ENCODE measurements around the gene ARID1B.

ARID1B gene

DNA sequence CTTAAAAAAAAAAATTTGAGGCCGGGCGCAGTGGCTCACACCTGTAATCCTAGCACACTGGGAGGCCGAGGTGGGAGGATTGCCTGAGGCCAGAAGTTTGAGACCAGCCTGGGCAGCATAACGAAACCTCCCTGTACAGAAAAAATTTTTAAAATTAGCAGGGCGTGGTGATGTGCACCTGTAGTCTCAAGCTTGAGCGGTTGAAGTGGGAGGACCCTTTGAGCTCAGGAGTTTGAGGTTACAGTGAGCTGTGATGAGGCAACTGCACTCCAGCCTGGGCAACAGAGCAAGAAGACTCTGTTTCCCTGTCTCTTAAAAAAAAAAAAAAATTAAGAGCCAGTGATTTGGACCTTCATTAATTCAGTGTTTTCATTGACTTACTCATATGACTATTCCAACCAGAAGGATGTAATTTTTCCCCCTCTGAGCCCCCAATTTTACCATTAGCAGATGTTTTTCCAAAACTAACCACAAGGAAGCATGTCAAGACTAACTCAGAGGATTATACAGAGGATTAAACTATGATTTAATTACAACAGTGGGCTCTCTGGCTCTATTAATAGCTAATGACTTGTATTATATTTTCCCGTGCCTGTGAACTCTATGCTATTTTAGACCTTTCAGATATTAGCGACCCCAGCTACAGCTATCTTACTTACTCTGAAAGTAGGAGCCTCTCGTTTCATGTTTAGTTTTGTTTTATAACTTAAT lies 75.1 kb downstream of the ARID1B start:
- no peak for DNase-seq (ENCODE audit: low spot score)

DNA sequence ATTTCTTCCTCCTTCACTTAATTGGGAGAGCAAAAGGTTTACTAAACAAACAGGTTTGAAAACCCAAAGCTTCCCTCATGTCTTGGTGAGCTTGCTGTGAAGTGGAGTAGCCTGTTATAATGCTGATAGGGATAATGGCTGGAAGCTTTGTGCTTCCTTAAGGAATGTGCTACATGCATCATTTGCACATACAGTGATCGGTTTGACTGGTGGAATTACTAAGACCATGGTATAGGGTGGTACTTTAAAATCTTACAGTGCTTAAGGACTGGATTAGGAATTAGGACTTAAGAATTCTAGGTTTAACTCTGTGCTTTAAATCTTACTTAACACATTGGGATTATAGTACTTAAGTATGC lies 75.7 kb downstream of the ARID1B start:
- DNase-seq (ENCODE audit: low spot score) = no peak

DNA sequence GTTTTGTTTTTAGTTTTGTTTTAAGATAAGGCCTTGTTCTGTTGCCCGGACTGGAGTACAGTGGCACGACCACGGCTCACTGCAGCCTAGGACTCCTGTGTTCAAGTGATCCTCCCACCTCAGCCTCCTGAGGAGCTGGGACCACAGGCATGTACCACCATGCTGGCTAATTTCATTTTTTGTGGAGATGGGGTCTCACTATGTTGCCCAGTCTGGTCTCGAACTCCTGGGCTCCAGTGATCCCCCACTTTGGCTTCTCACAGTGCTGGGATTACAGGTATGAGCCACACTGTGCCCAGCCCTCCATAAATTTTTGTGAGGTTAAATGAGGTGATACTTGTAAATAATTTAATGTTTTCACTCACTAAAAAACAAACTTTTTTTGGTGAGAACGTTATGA lies 76.6 kb downstream of the ARID1B start:
- DNase-seq (ENCODE audit: low spot score) = no peak

DNA sequence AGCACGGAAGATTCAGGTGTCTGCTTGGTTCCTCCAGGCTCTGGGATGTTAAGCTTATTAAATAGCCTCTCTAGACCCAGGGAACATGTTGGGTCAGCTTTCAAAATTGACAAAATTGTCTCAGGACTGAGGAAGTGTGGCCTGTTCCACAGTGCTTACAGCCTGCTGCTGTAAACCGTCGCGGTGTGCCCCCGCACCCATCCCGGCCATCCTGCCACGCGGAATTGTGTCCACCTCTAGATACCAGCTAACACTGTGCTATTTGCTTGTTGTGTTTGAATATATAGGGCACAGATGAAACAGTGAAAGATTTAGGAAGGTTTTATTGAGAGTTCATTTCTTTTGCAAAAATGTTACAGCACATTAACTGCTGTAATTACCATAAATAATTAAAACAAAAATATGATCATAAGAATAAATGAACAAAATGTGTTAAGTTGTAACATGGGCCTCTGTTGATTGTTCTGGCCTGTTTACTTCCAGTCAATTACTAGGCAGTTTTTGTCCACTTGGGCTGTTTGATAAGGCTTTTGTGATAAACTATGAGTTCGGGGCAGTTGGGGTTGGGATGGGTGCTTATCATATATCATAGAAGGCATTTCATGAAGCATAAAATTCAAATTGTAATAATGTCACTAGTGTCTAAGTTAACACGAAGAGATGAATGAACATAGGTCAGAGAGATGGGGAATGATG lies 77.4 kb downstream of the ARID1B start:
- DNase-seq (ENCODE audit: low spot score) = no peak

DNA sequence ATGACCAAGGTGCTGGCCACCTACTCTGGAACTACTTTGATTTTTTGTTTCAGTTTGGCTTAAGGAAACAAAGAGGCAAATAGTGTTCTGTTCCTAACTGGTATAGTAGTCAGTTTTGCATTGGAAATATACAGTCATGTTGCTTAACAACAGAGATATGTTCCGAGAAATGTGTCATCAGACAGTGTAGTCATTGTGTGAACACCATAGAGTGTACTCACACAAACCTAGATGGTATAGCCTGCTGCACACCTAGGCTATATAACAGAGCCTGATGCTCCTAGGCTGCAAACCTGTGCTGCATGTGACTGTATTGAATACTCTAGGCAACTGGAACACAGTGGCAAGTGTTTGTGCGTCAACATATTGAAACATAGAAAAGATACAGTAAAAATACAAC lies 80.4 kb downstream of the ARID1B start:
- DNase-seq (ENCODE audit: low spot score) = peak; percentile 12

DNA sequence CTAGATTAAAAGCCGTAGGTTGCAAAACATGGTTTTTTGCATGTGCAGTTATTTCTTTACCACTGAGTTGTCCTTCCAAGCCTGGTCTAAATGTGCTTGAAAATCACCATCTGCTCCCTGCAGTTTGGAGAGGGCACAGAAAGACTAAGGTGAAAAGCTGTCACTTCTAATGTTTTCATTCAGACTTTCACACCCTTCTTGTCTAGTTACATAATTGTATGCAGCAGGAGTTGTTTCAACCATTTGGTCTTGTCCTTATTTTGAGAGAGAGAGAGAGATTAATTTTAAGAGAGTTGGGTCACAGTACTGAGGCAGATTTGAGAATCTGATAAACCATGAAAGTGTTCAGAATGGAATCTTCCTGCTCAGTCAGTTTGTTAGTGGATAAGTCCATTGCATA lies 82.5 kb downstream of the ARID1B start:
- no peak for DNase-seq (ENCODE audit: low spot score)

DNA sequence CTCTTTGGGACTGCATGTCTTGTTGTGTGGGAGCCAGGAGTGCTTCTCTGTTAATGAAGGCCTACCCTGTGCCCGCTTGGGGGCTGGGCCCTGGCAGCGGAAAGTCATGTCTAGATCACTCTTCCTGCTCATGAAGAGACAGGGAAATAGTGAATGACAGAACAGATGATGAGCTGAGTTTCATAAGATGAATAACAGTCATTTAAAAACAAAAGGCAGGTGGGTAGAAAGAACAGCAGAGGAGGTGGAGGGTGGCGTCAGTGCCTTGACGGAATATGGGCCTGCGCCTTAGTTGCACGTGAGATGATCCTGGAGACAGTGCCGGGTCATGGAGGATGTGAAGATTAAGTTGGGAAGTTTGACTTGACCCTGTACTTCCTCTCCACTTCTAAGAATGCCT lies 85.5 kb downstream of the ARID1B start:
- no peak for DNase-seq (ENCODE audit: low spot score)

DNA sequence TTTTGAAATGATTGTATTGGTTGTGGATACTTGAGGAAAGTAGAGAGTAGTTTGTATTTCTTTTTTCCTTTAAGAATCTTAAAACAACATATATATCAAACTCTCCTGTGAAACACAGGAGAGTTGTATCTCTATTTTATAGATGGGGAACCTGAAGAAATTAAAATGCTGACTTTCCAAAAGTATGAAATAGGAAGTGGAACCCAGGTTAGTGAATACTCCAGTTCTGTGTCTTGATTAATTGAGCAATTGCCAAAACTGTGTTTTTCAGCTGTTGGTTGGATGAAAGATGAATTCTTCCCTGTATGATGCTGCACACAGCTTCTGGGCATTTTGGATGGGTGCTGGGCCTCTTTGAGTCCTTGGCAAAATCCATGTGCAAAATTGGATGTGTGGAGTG lies 86.3 kb downstream of the ARID1B start:
- DNase-seq (ENCODE audit: low spot score) = no peak

DNA sequence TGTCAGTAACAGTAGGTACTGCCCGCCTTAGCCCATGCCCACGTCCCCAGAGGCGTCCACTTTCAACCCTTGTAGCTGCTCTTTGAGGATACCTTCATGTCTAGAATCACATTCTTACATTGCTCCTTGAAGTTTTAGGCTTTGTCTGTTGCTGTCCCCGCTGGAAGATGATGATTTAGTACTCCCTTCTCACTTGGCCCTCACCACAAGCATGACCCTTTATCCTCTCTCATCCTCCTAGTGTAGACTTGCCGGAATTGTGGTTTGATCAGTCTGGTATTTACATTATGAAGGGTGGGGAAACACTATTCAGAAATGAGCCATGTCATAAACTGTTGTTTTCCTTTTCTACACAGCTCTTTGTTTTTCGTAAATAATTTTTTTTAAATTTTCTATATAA lies 87.4 kb downstream of the ARID1B start:
- no peak for DNase-seq (ENCODE audit: low spot score)

DNA sequence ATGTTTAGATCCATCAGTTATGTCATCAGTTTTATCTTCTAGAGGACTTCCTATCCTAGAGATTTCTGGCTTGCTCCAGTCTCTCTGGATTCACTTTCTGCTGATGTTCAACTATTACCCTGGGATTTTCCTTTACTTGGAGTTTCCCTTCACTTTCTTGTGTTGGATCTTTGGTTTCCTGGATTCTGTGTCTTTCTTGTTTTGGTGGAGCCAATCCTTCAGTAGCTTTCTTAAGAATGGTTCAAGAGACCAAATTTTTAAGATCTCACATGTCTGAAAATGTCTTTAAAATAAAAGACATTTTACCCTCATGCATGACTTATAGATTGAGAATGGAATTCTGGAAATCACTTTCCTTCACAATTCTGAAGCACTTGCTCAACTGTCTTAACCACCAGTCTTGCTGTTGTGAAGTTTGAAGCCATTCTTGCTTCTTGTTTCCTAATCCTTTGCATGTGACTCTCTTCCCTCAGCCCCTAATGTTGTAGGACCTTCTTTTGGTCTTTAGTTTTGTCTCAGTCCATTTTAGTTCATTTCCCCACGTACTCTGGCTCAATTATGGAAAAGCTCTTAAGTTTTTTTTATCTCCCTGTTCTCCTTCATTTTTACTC lies 87.9 kb downstream of the ARID1B start:
- no peak for DNase-seq (ENCODE audit: low spot score)

DNA sequence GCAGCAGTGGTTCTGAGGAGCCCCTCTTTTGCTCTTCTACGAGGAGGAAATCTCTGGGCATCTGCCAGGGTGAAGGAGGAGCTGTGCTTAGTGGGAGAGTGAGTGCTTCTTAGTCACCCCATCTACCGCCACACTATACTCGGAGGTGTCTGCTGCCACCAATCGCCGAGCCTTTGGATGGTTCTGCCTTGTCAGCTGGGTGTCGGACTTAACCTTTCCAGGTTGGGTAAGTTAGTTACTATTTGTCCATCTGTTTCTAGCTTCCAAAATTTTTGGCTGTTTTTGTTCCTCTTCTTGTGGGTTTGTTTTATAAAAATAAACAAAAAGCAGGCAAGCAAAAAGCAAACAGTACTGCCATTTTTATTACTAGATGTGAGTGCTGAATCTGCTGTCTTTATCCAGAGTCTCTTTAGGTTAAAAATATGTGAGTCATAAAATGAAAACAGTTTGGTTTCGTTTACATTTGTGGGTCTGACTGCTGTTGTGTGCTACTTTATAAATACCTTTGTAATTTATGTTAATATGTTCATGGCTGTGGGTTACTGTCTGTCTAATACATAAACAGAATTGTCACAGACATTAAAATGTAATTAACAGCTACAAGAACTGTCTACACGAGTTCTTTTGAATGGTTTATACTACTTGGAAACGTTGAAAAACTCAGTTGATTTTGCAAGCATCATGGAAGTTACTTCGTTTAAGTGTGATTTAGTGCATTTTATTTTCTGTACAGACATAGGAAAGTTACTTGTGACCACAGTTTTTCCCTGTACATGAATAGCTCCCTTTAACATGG lies 89.2 kb downstream of the ARID1B start:
- peak; percentile 30 for DNase-seq (ENCODE audit: low spot score)

DNA sequence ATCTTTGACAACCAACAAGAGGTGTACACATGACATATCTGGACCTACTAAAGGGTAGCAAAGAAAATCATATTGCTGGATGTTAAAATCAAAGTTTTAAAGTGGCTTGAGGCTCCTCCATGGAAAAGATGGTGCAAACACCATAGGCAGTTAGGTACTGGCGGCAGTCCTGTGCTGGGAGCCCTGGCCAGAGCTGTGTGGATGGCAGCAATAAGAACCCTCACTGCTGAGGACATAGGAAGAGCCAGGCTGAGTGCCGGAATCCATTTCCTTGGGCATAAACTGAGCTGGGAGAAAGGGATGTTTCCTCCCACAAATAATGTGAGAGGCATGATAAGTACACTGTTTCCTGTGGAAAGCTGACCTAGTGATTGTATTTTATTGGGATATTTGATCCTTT lies 89.9 kb downstream of the ARID1B start:
- no peak for DNase-seq (ENCODE audit: low spot score)

DNA sequence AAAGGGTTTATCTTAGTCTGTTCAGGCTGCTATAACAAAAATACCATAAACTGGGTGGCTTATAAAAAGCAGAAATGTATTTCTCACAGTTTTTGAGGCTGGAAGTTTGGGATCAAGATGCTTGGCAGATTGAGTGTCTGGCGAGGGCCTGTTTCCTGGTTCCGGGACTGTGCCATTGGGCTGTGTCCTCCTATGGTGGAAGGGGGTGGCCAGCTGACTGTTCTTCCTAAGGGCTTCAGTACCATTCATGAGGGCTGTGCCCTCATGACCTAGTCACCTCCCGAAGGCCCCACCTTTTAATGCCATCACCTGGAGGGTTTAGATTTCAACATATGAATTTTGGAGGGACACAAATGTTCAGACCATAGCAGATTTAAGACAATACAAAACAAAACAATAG lies 91.2 kb downstream of the ARID1B start:
- DNase-seq (ENCODE audit: low spot score) = no peak

DNA sequence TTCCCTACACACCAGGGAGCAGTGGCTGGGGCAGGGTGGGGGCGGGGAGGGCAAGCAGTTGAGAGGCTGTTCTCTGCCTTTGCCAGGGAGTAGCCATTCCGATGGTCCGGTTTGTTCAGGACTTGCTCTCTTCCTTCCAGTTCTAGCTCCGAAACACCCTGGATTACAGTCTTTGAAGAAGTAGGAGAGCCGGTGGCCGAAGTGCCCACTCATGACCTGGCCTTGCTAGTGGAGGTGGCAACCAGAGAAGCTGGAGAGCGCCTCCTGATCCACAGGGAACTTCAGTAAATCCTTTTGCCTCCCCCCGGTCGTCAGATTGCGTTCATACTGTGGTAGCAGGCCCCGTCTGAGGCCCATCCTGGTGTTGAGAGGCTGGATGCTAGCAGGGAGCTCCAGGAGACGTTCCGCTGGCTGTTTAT lies 92.8 kb downstream of the ARID1B start:
- no peak for DNase-seq (ENCODE audit: low spot score)

DNA sequence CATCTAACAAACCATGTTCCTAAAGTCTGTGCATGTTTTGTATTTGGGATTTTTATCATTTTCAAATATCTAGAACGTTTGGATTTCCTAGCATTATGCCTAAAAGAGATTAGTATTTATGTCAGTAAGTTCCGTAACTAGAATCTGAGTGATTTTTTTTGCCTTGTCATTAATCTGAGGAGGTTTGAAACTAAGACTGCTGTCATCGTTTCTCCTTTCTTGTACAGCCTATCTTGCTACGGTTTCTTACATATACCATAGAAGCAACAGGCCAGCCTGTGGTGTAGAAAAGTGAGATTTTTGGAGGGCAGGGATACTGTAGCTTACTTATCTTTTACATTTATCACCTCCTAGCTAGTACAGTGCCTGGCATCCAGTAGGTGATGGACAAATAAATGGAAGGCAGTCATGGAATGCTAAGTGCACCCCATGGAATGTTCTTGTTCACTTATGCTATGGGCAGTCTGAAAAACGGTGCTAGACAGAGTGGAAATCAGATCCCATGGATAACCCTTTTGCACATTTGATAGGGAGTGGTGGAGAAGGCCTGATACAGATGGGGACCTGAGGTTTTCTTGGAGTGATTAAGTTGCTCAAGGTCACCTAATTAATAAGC lies 93.9 kb downstream of the ARID1B start:
- no peak for DNase-seq (ENCODE audit: low spot score)

DNA sequence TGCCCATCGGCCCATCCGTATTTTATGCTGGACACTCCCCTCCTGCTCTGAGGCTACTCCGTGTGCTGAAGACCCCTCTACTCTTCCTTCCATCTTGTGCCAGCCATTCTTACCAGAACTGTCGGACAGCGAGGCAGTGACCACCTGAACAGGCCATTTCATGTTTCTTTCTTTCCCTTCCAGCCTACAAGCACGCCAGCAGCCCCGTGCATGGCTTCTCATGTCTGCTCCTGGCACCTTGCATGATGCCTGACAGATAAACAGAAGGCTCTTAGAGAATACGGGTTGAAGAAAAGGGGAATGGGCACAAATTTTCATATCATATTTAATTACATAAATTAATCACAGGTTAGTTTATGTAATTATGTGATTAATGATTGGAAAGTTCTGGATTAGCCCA lies 95.7 kb downstream of the ARID1B start:
- DNase-seq (ENCODE audit: low spot score) = no peak

DNA sequence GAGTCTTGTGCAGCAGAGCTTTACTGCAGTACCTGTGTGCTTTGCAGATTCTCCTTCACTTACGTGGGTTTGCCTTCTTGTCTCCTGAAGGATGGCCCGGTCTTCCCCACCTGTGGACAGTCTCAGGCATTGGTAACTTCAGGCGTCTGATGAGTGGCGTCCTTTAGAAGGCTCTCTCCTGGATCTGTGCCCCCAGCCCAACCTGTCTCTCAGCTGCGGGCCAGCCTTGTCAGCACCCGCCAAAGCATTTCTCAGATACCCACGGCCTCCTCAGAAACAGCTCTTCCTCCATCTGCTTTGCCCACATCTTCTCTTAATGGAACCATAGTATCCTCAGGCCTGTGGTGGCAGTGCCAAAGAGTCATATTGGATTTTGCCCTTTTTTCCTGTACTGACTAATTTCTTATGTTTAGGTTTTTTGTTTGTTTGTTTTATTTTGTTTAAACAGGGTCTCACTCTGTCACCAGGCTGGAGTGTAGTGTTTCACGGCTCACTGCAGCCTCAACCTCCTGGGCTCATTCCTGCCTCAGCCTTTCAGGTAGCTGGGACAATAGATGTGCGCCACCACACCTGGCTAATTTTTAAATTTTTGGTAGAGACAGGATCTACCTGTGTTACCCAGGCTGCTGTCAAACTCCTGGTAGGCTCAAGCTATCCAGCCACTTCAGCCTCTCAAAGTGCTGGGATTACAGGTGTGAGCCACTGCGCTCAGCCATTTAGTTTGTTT lies 96.6 kb downstream of the ARID1B start:
- DNase-seq (ENCODE audit: low spot score) = no peak

DNA sequence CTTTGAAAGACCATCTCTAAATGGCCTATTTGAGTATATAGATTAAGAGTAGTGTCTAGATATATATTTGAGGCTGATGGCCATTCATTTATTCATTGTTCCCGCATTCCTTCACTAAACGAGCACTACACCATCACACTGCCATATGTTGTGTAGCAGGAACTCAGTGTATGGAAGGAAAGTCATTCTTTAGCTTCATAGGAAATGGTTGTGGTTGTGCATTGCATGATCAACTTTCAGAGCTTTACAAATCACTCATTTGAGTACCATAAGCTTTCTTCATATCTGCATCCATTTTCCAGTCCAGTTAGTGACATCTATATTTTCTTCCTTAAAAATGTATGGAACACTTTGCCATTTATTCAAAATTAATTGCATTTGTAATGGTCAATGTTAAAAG lies 97.9 kb downstream of the ARID1B start:
- no peak for DNase-seq (ENCODE audit: low spot score)

DNA sequence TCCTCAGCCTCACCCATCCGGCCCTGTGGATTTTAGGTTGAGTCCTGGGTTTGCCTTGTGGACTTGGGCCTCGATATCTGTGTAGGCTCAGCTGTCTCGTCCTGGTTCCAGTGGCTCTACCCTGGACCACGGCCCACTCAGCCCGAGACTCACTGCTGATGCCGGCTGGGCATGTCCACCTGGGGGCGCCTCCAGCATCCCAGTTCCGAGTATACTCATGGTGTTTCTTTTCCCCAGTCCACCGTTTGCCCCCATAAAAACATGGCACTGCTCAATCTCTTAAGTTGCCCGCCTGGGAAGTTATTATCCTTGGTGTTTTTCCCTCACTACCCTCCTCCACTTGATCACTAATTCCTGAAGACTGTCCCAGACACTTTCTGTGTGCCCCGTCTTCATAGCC lies 99.1 kb downstream of the ARID1B start:
- DNase-seq (ENCODE audit: low spot score) = no peak

DNA sequence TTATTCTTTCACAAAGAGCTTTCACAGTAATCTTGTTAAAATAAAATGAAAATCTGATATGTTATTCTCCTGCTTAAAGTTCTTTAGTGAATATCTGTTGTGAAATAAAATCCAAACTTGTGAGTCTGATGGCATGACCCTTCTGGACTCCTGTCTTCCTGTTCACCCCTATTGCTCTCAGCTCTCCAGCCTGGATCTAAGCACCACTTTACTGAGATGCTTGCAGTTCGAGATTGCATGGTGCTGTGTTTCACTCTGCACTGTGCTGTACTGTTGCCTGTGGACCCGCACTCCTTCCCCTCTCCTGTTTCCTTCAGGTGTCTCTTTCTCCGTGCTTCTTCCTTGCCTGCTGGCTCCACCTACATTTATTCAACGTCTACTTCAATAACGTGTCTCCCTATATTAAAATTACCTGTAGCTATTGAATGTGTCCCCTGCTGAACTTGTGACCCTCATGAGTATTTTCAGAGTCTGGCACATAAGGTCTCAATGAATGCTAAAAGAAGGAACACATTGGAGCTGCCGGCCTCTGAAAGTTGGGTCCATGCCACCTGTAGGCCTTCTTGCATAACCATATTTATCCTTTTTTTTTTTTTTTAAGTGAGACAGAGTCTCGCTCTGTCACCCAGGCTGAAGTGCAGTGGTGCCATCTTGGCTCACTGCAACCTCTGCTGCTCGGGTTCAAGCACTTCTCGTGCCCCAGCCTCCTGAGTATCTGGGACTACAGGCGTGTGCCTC lies 100.1 kb downstream of the ARID1B start:
- DNase-seq (ENCODE audit: low spot score) = no peak

DNA sequence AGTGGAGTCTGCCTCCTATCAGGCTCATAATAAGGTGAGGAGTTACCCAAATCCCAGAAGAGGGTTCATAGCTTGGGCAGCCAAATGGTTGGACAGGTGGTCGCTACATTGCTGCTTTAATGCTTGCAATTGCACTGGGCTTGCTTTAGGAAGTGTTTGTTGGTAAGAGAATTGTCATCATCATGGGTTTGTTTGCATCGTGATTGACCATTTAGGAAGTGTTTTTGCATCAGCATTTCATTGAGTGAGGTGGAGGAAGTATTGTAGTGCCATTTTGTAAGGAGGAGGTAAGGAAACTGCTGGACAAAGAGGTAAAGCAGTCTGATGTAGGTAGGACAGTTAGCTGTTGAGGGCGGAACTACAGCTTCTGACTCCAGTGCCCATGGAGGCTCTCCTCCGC lies 101.5 kb downstream of the ARID1B start:
- DNase-seq (ENCODE audit: low spot score) = no peak
